ENCODE results near the gene NMS.

NMS gene

DNA sequence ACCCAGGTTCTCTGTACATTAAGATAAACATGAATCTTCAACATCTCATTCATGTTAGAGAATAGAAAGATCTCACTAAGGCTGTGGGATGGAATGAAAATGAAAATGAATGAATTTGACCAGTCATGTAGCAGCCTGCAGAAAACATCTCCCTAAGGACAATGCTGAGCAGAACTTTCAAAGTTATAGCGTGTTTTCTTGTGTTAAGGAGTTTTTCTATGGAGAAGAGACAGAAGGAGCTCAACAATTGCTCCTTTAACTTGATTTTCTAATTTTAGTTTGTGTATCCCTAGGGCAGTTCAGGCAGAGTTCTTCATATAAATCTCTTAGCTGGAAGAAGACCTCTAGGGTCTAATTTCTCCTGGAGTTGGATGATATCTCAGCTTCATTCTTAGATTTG, 47.3 kb downstream of the NMS start:
- no peaks in the 10 kb centered on the region for H3K9me2 ChIP-seq (ENCODE audit: low read depth, low read length)
- no peaks in the 10 kb centered on the region for H3K36me3 ChIP-seq (ENCODE audit: insufficient read depth, low read length)
- no peak overlapping the region for H3K9ac ChIP-seq (ENCODE audit: low read length)
- no peak overlapping the region for H2AFZ ChIP-seq (ENCODE audit: low read length)
- no peak for TF ChIP-seq EZH2 (IDR thresholded peaks at IDR 0.05; ENCODE audit: borderline replicate concordance, low read length)
- TF ChIP-seq, protein P1, sequence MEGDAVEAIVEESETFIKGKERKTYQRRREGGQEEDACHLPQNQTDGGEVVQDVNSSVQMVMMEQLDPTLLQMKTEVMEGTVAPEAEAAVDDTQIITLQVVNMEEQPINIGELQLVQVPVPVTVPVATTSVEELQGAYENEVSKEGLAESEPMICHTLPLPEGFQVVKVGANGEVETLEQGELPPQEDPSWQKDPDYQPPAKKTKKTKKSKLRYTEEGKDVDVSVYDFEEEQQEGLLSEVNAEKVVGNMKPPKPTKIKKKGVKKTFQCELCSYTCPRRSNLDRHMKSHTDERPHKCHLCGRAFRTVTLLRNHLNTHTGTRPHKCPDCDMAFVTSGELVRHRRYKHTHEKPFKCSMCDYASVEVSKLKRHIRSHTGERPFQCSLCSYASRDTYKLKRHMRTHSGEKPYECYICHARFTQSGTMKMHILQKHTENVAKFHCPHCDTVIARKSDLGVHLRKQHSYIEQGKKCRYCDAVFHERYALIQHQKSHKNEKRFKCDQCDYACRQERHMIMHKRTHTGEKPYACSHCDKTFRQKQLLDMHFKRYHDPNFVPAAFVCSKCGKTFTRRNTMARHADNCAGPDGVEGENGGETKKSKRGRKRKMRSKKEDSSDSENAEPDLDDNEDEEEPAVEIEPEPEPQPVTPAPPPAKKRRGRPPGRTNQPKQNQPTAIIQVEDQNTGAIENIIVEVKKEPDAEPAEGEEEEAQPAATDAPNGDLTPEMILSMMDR (IDR thresholded peaks at IDR 0.05; ENCODE audit: low read length): no peak
- H3K4me1 ChIP-seq (ENCODE audit: insufficient read depth, low read length, severe bottlenecking): peaks cover 10% of the 10 kb centered on the region
- no peak overlapping the region for H3K27ac ChIP-seq (ENCODE audit: low read depth, low read length, poor library complexity, severe bottlenecking)
- no peak overlapping the region for H3K4me2 ChIP-seq (ENCODE audit: low read length)
- no peaks in the 10 kb centered on the region for H3F3A ChIP-seq (ENCODE audit: insufficient read depth, low read length)
- no peaks in the 10 kb centered on the region for H3K79me2 ChIP-seq (ENCODE audit: insufficient read depth, low read length)
- no peak overlapping the region for H3K4me3 ChIP-seq (ENCODE audit: low read depth, low read length, poor library complexity, severe bottlenecking)
- H4K20me1 ChIP-seq (ENCODE audit: insufficient read depth, low read length): no peaks in the 10 kb centered on the region
- H3K27me3 ChIP-seq (ENCODE audit: insufficient read depth, low read length): no peaks in the 10 kb centered on the region; the same call in 1 of the 2 replicates
- H3K9me3 ChIP-seq (ENCODE audit: low read length): no peaks in the 10 kb centered on the region

DNA sequence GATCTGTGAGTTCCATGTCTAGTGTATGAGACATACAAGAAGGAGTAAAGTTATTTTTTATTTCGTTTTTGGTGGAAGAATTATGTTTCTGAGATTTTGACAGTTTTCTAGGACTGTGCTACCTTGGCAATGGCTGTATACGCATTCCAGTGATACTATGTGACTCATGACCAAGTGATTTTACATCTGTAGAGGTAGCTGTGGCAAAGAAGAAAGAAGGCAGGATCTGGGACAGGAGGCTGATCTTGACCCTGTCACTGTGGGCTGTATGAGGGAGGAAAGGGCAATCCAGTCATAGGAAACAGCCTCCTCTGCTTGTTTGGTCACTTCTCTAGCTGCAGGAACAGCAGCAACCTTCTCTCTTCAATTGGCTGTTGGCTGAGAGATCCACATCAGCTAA, 48.5 kb downstream of the NMS start:
- Histone ChIP-seq H3K4me1 (ENCODE audit: insufficient read depth, low read length, severe bottlenecking) (peaks cover 2% of the 10 kb centered on the region), H3K9me3 (ENCODE audit: low read length) (no peaks in the 10 kb centered on the region), H3F3A (ENCODE audit: insufficient read depth, low read length) (no peaks in the 10 kb centered on the region), H3K27ac (ENCODE audit: low read depth, low read length, poor library complexity, severe bottlenecking) (no peak overlapping the region), H2AFZ (ENCODE audit: low read length) (no peak overlapping the region), H3K79me2 (ENCODE audit: insufficient read depth, low read length) (no peaks in the 10 kb centered on the region), H3K4me3 (ENCODE audit: low read depth, low read length, poor library complexity, severe bottlenecking) (no peak overlapping the region), H3K36me3 (ENCODE audit: insufficient read depth, low read length) (no peaks in the 10 kb centered on the region), H4K20me1 (ENCODE audit: insufficient read depth, low read length) (no peaks in the 10 kb centered on the region), H3K9me2 (ENCODE audit: low read depth, low read length) (no peaks in the 10 kb centered on the region), H3K4me2 (ENCODE audit: low read length) (no peak overlapping the region), H3K27me3 (ENCODE audit: insufficient read depth, low read length) (no peaks in the 10 kb centered on the region; the same call in 1 of the 2 replicates), H3K9ac (ENCODE audit: low read length) (no peak overlapping the region)
- TF ChIP-seq, protein P1 (IDR thresholded peaks at IDR 0.05; ENCODE audit: low read length): no peak
- no peak for TF ChIP-seq EZH2 (IDR thresholded peaks at IDR 0.05; ENCODE audit: borderline replicate concordance, low read length)

DNA sequence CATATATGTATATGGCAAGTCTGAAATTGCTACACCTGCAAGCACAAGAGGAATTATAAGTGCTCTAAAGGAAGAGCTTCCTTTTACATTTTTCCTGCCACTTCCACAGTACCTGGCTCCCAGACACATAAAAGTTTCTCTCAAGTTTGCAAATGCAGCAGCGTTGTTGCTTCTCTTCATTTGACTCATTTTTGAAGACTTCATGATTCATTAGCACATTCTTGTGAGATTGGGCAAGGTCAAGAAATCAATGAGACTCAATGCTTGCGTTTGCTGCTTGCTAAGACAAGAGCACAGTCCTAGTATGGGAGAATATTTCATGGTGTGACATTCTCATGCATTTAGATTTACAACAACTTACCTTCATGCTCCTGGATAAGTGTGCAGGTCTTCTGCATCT, 49.9 kb downstream of the NMS start:
- H2AFZ ChIP-seq (ENCODE audit: low read length): no peak overlapping the region
- H3K4me2 ChIP-seq (ENCODE audit: low read length): no peak overlapping the region
- no peaks in the 10 kb centered on the region for H3K36me3 ChIP-seq (ENCODE audit: insufficient read depth, low read length)
- H3K4me3 ChIP-seq (ENCODE audit: low read depth, low read length, poor library complexity, severe bottlenecking): no peak overlapping the region
- H3K27me3 ChIP-seq (ENCODE audit: insufficient read depth, low read length): no peaks in the 10 kb centered on the region; the same call in 1 of the 2 replicates
- TF ChIP-seq EZH2 (IDR thresholded peaks at IDR 0.05; ENCODE audit: borderline replicate concordance, low read length): no peak
- TF ChIP-seq, protein P1 (IDR thresholded peaks at IDR 0.05; ENCODE audit: low read length): no peak
- no peaks in the 10 kb centered on the region for H3F3A ChIP-seq (ENCODE audit: insufficient read depth, low read length)
- H3K9me2 ChIP-seq (ENCODE audit: low read depth, low read length): no peaks in the 10 kb centered on the region
- no peak overlapping the region for H3K27ac ChIP-seq (ENCODE audit: low read depth, low read length, poor library complexity, severe bottlenecking)
- H3K9ac ChIP-seq (ENCODE audit: low read length): no peak overlapping the region
- no peaks in the 10 kb centered on the region for H3K79me2 ChIP-seq (ENCODE audit: insufficient read depth, low read length)
- H3K9me3 ChIP-seq (ENCODE audit: low read length): no peaks in the 10 kb centered on the region
- no peaks in the 10 kb centered on the region for H3K4me1 ChIP-seq (ENCODE audit: insufficient read depth, low read length, severe bottlenecking)
- no peaks in the 10 kb centered on the region for H4K20me1 ChIP-seq (ENCODE audit: insufficient read depth, low read length)
